ENCODE measurements around the gene PDP2. TPM values are rescaled to one million over a fixed set of nuclear protein-coding genes. Genes with fewer than 3 reads are reported as not detected.

Gene PDP2
- total and polyA plus RNA-seq, 9 of the 15 experiments (the other 6 are each of a cell fraction or from before 2014, with no cell fraction given) = 2.5 to 24.3 (median 7.2) TPM

DNA sequence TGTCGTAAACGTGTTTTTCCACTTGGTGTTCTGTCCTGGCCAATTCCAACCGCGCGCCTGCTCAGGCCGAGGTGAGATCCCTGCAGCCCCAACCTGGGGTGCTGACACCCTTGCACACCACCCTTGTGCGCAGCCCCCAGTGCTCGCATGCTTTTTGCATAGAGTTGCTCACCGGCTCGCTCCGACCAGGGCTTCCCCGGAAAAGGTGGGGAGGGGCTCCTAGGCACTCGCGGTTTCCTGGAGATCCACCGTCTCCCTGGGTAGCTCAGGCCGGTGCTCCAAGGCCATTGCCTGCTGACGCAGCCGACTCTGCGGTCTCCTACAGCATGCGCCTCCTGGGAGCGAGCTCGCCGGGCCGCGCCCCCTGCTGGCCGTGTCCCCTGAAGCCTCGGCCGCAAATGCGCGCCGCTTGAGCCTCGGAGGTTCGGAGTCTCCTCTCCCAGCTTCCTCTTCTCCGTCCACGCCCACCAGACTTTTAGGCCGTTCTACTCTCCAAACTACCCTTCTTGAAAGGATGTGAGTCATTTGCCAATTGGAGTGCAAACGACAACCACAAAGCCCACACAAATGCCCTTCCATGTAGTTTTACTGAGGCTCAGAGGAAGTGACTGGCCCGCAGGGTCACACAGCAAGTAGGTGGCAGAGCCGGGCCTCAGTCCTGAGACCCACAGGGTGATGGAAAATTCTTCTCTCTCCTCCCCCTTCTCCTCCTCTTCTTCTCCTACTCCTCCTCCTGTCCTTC lies 7.2 kb upstream of the PDP2 start (continued):
- TF ChIP-seq, protein P1, sequence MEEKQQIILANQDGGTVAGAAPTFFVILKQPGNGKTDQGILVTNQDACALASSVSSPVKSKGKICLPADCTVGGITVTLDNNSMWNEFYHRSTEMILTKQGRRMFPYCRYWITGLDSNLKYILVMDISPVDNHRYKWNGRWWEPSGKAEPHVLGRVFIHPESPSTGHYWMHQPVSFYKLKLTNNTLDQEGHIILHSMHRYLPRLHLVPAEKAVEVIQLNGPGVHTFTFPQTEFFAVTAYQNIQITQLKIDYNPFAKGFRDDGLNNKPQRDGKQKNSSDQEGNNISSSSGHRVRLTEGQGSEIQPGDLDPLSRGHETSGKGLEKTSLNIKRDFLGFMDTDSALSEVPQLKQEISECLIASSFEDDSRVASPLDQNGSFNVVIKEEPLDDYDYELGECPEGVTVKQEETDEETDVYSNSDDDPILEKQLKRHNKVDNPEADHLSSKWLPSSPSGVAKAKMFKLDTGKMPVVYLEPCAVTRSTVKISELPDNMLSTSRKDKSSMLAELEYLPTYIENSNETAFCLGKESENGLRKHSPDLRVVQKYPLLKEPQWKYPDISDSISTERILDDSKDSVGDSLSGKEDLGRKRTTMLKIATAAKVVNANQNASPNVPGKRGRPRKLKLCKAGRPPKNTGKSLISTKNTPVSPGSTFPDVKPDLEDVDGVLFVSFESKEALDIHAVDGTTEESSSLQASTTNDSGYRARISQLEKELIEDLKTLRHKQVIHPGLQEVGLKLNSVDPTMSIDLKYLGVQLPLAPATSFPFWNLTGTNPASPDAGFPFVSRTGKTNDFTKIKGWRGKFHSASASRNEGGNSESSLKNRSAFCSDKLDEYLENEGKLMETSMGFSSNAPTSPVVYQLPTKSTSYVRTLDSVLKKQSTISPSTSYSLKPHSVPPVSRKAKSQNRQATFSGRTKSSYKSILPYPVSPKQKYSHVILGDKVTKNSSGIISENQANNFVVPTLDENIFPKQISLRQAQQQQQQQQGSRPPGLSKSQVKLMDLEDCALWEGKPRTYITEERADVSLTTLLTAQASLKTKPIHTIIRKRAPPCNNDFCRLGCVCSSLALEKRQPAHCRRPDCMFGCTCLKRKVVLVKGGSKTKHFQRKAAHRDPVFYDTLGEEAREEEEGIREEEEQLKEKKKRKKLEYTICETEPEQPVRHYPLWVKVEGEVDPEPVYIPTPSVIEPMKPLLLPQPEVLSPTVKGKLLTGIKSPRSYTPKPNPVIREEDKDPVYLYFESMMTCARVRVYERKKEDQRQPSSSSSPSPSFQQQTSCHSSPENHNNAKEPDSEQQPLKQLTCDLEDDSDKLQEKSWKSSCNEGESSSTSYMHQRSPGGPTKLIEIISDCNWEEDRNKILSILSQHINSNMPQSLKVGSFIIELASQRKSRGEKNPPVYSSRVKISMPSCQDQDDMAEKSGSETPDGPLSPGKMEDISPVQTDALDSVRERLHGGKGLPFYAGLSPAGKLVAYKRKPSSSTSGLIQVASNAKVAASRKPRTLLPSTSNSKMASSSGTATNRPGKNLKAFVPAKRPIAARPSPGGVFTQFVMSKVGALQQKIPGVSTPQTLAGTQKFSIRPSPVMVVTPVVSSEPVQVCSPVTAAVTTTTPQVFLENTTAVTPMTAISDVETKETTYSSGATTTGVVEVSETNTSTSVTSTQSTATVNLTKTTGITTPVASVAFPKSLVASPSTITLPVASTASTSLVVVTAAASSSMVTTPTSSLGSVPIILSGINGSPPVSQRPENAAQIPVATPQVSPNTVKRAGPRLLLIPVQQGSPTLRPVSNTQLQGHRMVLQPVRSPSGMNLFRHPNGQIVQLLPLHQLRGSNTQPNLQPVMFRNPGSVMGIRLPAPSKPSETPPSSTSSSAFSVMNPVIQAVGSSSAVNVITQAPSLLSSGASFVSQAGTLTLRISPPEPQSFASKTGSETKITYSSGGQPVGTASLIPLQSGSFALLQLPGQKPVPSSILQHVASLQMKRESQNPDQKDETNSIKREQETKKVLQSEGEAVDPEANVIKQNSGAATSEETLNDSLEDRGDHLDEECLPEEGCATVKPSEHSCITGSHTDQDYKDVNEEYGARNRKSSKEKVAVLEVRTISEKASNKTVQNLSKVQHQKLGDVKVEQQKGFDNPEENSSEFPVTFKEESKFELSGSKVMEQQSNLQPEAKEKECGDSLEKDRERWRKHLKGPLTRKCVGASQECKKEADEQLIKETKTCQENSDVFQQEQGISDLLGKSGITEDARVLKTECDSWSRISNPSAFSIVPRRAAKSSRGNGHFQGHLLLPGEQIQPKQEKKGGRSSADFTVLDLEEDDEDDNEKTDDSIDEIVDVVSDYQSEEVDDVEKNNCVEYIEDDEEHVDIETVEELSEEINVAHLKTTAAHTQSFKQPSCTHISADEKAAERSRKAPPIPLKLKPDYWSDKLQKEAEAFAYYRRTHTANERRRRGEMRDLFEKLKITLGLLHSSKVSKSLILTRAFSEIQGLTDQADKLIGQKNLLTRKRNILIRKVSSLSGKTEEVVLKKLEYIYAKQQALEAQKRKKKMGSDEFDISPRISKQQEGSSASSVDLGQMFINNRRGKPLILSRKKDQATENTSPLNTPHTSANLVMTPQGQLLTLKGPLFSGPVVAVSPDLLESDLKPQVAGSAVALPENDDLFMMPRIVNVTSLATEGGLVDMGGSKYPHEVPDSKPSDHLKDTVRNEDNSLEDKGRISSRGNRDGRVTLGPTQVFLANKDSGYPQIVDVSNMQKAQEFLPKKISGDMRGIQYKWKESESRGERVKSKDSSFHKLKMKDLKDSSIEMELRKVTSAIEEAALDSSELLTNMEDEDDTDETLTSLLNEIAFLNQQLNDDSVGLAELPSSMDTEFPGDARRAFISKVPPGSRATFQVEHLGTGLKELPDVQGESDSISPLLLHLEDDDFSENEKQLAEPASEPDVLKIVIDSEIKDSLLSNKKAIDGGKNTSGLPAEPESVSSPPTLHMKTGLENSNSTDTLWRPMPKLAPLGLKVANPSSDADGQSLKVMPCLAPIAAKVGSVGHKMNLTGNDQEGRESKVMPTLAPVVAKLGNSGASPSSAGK (IDR thresholded peaks at IDR 0.05) = peak; percentile 96
- TF ChIP-seq PKNOX1 (IDR thresholded peaks at IDR 0.05) = no peak
- TF ChIP-seq NBN (IDR thresholded peaks at IDR 0.05; ENCODE audit: low read depth) = peak; percentile 88
- peak; percentile 77; the same call in 1 of the 2 replicates for TF ChIP-seq KLF13 (tag; IDR thresholded peaks at IDR 0.05; ENCODE audit: borderline replicate concordance, low read depth)
- TF ChIP-seq YY1 (IDR thresholded peaks at IDR 0.05; ENCODE audit: borderline replicate concordance in 1 of 3, control insufficient read depth in 1 of 3, extremely low read depth in 1 of 3, insufficient read depth in 3 of 3, insufficient read length in 1 of 3, insufficient replicate concordance in 2 of 3, low read depth in 1 of 3, low read length in 2 of 3) = peak in 2 of 3 experiments; percentile 49 to 54
- 0 out of 2 replicates have a peak, but pooled peaks have one; percentile 38 for TF ChIP-seq ZNF431 (CRISPR knock-in tag; IDR thresholded peaks at IDR 0.05)
- TF ChIP-seq ZNF780A (CRISPR knock-in tag; IDR thresholded peaks at IDR 0.05) = no peak
- no peak for TF ChIP-seq HNRNPL (IDR thresholded peaks at IDR 0.05; ENCODE audit: low read depth, low read length)
- 0 out of 4 replicates have a peak, but pooled peaks of 1 of the 2 experiments have one; percentile 32 for TF ChIP-seq ARNT (IDR thresholded peaks at IDR 0.05)
- TF ChIP-seq ZBTB7A (IDR thresholded peaks at IDR 0.05; ENCODE audit: borderline replicate concordance, control insufficient read depth, low read depth, low read length) = peak; percentile 48; the same call in 1 of the 2 replicates
- TF ChIP-seq, protein P2, sequence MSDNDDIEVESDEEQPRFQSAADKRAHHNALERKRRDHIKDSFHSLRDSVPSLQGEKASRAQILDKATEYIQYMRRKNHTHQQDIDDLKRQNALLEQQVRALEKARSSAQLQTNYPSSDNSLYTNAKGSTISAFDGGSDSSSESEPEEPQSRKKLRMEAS (CRISPR knock-in tag; IDR thresholded peaks at IDR 0.05) = peak; percentile 98

Data from K562 (cell line).